GM12865 (cell line): Measurements from ENCODE around the gene WEE1.

Source experiments
- DNase-seq: peaks from one replicate; pipeline ENCODE4 v3.0.0; 2010; ENCODE audit warnings: low read depth
- H3K4me3 ChIP-seq: 2 replicates; pipeline ENCODE4 v1.5.1; 2011; ENCODE audit warnings: mild to moderate bottlenecking, low read depth, low read length, control low read depth
- TF ChIP-seq, protein P1 (sequence below): IDR thresholded peaks from 2 replicates; pipeline ENCODE4 v1.5.1; 2011; ENCODE audit warnings: low read length, control low read depth, low read depth, inconsistent platforms; ENCODE audit not compliant: insufficient read depth; ENCODE audit errors: missing control alignments

Gene WEE1

DNA sequence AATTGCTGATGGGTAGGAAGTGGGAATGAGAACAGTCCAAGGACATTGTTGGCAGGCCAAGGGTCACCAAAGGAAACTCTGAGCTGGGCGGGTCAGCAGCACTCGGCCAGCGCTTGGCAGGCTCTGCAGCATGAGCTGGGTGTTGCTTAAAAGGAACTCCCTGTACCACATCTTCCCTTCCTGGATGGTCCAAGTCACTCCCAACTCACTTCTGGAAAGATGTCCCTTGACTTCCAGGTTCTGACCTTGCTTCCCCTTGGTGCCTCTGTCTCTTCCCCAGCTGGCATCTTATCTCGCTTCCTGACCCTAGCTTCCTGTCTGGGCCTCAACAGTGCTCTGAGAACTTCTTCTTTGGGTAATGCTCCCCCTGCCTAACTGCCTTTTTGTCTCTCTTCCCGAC lies 65.6 kb downstream of the WEE1 start:
- no peak for DNase-seq
- TF ChIP-seq, protein P1, sequence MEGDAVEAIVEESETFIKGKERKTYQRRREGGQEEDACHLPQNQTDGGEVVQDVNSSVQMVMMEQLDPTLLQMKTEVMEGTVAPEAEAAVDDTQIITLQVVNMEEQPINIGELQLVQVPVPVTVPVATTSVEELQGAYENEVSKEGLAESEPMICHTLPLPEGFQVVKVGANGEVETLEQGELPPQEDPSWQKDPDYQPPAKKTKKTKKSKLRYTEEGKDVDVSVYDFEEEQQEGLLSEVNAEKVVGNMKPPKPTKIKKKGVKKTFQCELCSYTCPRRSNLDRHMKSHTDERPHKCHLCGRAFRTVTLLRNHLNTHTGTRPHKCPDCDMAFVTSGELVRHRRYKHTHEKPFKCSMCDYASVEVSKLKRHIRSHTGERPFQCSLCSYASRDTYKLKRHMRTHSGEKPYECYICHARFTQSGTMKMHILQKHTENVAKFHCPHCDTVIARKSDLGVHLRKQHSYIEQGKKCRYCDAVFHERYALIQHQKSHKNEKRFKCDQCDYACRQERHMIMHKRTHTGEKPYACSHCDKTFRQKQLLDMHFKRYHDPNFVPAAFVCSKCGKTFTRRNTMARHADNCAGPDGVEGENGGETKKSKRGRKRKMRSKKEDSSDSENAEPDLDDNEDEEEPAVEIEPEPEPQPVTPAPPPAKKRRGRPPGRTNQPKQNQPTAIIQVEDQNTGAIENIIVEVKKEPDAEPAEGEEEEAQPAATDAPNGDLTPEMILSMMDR = no peak

More for the DNA sequence above, 65.6 kb downstream of the WEE1 start:
- H3K4me3 ChIP-seq = no peak overlapping the region
